ENCODE data around the gene TRIM14.
"Not testable (repeated sequence)": the region's sequence is repeated elsewhere in the genome, so short reads cannot be mapped to it uniquely, and the experiment has no call there.

Gene TRIM14

GRCh38 chr9:98130576-98131228 lies 11.7 kb upstream of the TRIM14 start:
- H3K27me3 ChIP-seq (ENCODE audit: insufficient read depth, low read length, poor library complexity, severe bottlenecking), result no peaks in the 10 kb centered on the region
- H3K4me1 ChIP-seq (ENCODE audit: insufficient read depth, low read length, poor library complexity, severe bottlenecking), result no peaks in the 10 kb centered on the region
- no peaks in the 10 kb centered on the region for H3K9me3 ChIP-seq (ENCODE audit: insufficient read depth, low read depth, low read length)
- TF ChIP-seq EZH2phosphoT487 (IDR thresholded peaks at IDR 0.05; ENCODE audit: borderline replicate concordance) (no peak), CTCF (conservative IDR thresholded peaks at IDR 0.05; ENCODE audit: low read length) (no peak)
- H3K79me2 ChIP-seq (ENCODE audit: insufficient read depth, low read length), result no peaks in the 10 kb centered on the region
- no peaks in the 10 kb centered on the region for H3K36me3 ChIP-seq (ENCODE audit: insufficient read depth, low read length)
- no peak overlapping the region for H2AFZ ChIP-seq (ENCODE audit: low read length)
- H3F3A ChIP-seq (ENCODE audit: low read depth), result no peaks in the 10 kb centered on the region
- H3K9ac ChIP-seq (ENCODE audit: low read depth, low read length, poor library complexity, severe bottlenecking), result no peak overlapping the region
- no peak overlapping the region for H3K4me3 ChIP-seq (ENCODE audit: low read length, poor library complexity, severe bottlenecking)
- no peak overlapping the region for H3K4me2 ChIP-seq (ENCODE audit: low read depth, low read length, poor library complexity, severe bottlenecking)
- H3K9me2 ChIP-seq (replicated peaks; ENCODE audit: low read depth, low read length), result no peaks in the 10 kb centered on the region
- H4K20me1 ChIP-seq (ENCODE audit: insufficient read depth, low read length, poor library complexity, severe bottlenecking), result no peaks in the 10 kb centered on the region

- not testable (repeated sequence) for H3K9ac ChIP-seq (ENCODE audit: low read depth, low read length, poor library complexity, severe bottlenecking); H3K4me2 ChIP-seq (ENCODE audit: low read depth, low read length, poor library complexity, severe bottlenecking); H3K36me3 ChIP-seq (ENCODE audit: insufficient read depth, low read length); H3K9me2 ChIP-seq (replicated peaks; ENCODE audit: low read depth, low read length); H2AFZ ChIP-seq (ENCODE audit: low read length); H4K20me1 ChIP-seq (ENCODE audit: insufficient read depth, low read length, poor library complexity, severe bottlenecking); H3K4me3 ChIP-seq (ENCODE audit: low read length, poor library complexity, severe bottlenecking); H3K27me3 ChIP-seq (ENCODE audit: insufficient read depth, low read length, poor library complexity, severe bottlenecking); H3F3A ChIP-seq (ENCODE audit: low read depth); H3K9me3 ChIP-seq (ENCODE audit: insufficient read depth, low read depth, low read length); H3K4me1 ChIP-seq (ENCODE audit: insufficient read depth, low read length, poor library complexity, severe bottlenecking); H3K79me2 ChIP-seq (ENCODE audit: insufficient read depth, low read length)
Observed at GRCh38 chr9:98130060-98130459, 11.0 kb upstream of the TRIM14 start.

- Histone ChIP-seq H3K4me2 (ENCODE audit: low read depth, low read length, poor library complexity, severe bottlenecking) (no peak overlapping the region), H3K36me3 (ENCODE audit: insufficient read depth, low read length) (no peaks in the 10 kb centered on the region), H2AFZ (ENCODE audit: low read length) (no peak overlapping the region), H3K4me3 (ENCODE audit: low read length, poor library complexity, severe bottlenecking) (no peak overlapping the region), H3K79me2 (ENCODE audit: insufficient read depth, low read length) (no peaks in the 10 kb centered on the region), H3K4me1 (ENCODE audit: insufficient read depth, low read length, poor library complexity, severe bottlenecking) (no peaks in the 10 kb centered on the region), H3K9ac (ENCODE audit: low read depth, low read length, poor library complexity, severe bottlenecking) (no peak overlapping the region), H4K20me1 (ENCODE audit: insufficient read depth, low read length, poor library complexity, severe bottlenecking) (no peaks in the 10 kb centered on the region), H3F3A (ENCODE audit: low read depth) (no peaks in the 10 kb centered on the region), H3K27me3 (ENCODE audit: insufficient read depth, low read length, poor library complexity, severe bottlenecking) (no peaks in the 10 kb centered on the region), H3K9me2 (replicated peaks; ENCODE audit: low read depth, low read length) (no peaks in the 10 kb centered on the region), H3K9me3 (ENCODE audit: insufficient read depth, low read depth, low read length) (no peaks in the 10 kb centered on the region)
- TF ChIP-seq CTCF (conservative IDR thresholded peaks at IDR 0.05; ENCODE audit: low read length), result no peak
- no peak for TF ChIP-seq EZH2phosphoT487 (IDR thresholded peaks at IDR 0.05; ENCODE audit: borderline replicate concordance)
Observed at GRCh38 chr9:98129451-98129881, 10.4 kb upstream of the TRIM14 start.

GRCh38 chr9:98128316-98128715 lies 9.3 kb upstream of the TRIM14 start:
- H3F3A ChIP-seq (ENCODE audit: low read depth), result no peaks in the 10 kb centered on the region
- no peaks in the 10 kb centered on the region for H3K36me3 ChIP-seq (ENCODE audit: insufficient read depth, low read length)
- no peaks in the 10 kb centered on the region for H3K9me3 ChIP-seq (ENCODE audit: insufficient read depth, low read depth, low read length)
- no peaks in the 10 kb centered on the region for H3K4me1 ChIP-seq (ENCODE audit: insufficient read depth, low read length, poor library complexity, severe bottlenecking)
- no peak overlapping the region for H3K4me2 ChIP-seq (ENCODE audit: low read depth, low read length, poor library complexity, severe bottlenecking)
- H3K9me2 ChIP-seq (replicated peaks; ENCODE audit: low read depth, low read length), result no peaks in the 10 kb centered on the region
- no peaks in the 10 kb centered on the region for H4K20me1 ChIP-seq (ENCODE audit: insufficient read depth, low read length, poor library complexity, severe bottlenecking)
- H3K9ac ChIP-seq (ENCODE audit: low read depth, low read length, poor library complexity, severe bottlenecking), result no peak overlapping the region
- TF ChIP-seq CTCF (conservative IDR thresholded peaks at IDR 0.05; ENCODE audit: low read length) (no peak), EZH2phosphoT487 (IDR thresholded peaks at IDR 0.05; ENCODE audit: borderline replicate concordance) (no peak)
- no peak overlapping the region for H3K4me3 ChIP-seq (ENCODE audit: low read length, poor library complexity, severe bottlenecking)
- no peaks in the 10 kb centered on the region for H3K27me3 ChIP-seq (ENCODE audit: insufficient read depth, low read length, poor library complexity, severe bottlenecking)
- no peaks in the 10 kb centered on the region for H3K79me2 ChIP-seq (ENCODE audit: insufficient read depth, low read length)
- H2AFZ ChIP-seq (ENCODE audit: low read length), result no peak overlapping the region
